ENCODE results near the gene PPP2R3A.

PPP2R3A gene

DNA sequence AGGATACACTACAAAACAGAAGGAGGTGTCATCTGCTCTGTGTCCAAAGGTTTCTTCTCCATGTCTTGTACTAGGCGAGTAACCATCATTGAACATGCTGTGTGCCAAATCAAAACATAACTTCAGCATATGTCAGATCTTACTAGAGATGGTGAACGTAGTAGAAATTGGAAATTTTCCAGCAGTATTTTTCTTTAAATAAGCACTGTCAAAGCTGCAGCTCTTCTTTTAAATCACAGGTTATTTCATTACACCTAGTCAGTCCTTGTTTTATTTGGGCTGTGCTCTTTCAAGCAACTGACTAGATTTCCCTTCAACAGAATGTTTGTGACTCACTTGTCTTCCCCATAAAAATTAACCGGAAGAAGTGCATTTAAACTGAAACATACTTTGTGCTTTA is 184.1 kb downstream of the PPP2R3A start:
- WGBS, result 74% methylated on average over 2 of the region's 3 CpGs
- H3K79me1 ChIP-seq (replicated peaks; ENCODE audit: low read length, poor library complexity, severe bottlenecking), result peaks cover 10% of the 10 kb centered on the region
- no peak overlapping the region for H2BK12ac ChIP-seq (ENCODE audit: low read length in 2 of 2)

DNA sequence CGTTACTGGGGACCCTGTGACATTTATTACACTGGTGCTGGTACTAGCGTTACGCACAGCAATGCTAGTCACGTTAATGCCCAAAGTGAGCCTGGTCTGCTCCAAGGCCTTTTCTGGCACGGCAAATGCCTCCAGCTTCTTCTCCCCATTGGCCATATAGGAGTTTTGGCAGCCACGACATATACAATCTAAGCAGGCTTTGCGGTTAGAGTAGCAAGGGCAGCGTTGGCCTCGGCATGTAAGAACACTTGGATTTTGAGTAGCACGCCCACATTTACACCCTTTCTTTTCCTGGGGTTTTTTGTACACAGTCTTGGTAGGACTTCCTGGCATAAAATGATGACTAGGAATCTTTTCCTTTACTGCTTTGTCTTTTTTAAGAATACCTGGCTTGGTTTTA is 185.7 kb downstream of the PPP2R3A start:
- H3K4ac ChIP-seq (ENCODE audit: low read depth in 1 of 2, low read length in 2 of 2), result no peak overlapping the region
- peaks cover 6% of the 10 kb centered on the region for H3K79me1 ChIP-seq (replicated peaks; ENCODE audit: low read length, poor library complexity, severe bottlenecking)
- H3K23ac ChIP-seq (ENCODE audit: low read length in 2 of 2), result no peak overlapping the region
- H2AK5ac ChIP-seq (ENCODE audit: low read length, severe bottlenecking), result no peak overlapping the region
- H2BK120ac ChIP-seq (ENCODE audit: low read depth, low read length), result no peak overlapping the region
- H3K4me3 ChIP-seq (ENCODE audit: insufficient read depth in 1 of 2, low read depth in 1 of 2, low read length in 2 of 2), result no peak overlapping the region
- no peak overlapping the region for H4K8ac ChIP-seq (ENCODE audit: low read length)
- DNase-seq, result no peak
- no peak overlapping the region for H2BK12ac ChIP-seq (ENCODE audit: low read length in 2 of 2)
- no peaks in the 10 kb centered on the region for H3K9me3 ChIP-seq (ENCODE audit: control insufficient read depth, low read length)
- no peak overlapping the region for H3K27ac ChIP-seq (ENCODE audit: low read length, poor library complexity, severe bottlenecking)
- no peak overlapping the region for H3K9ac ChIP-seq (ENCODE audit: low read length)
- WGBS, result 96% methylated on average over 9 of the region's 10 CpGs
- H2BK5ac ChIP-seq (ENCODE audit: low read depth, low read length, poor library complexity, severe bottlenecking), result no peak overlapping the region
- peaks cover 7 to 41% of the 10 kb centered on the region in 2 experiments for H3K36me3 ChIP-seq (ENCODE audit: control insufficient read depth in 1 of 2, insufficient read depth in 2 of 2, low read depth in 1 of 2, low read length in 2 of 2)
- H3K18ac ChIP-seq (ENCODE audit: low read depth in 1 of 2, low read length in 2 of 2), result no peak overlapping the region
- H2AFZ ChIP-seq (ENCODE audit: low read depth, low read length), result no peak overlapping the region
- peaks cover 6% of the 10 kb centered on the region for H3K4me1 ChIP-seq (ENCODE audit: control insufficient read depth, insufficient read depth, low read depth, low read length)
- H3K14ac ChIP-seq (ENCODE audit: low read length in 2 of 2), result no peak overlapping the region
- no peak overlapping the region for H2BK15ac ChIP-seq (ENCODE audit: low read depth, poor library complexity, severe bottlenecking)
- H3K27me3 ChIP-seq (ENCODE audit: control insufficient read depth in 1 of 2, insufficient read depth in 1 of 2, low read length in 2 of 2), result no peaks in the 10 kb centered on the region
- H3K4me2 ChIP-seq (ENCODE audit: low read length, poor library complexity, severe bottlenecking), result no peak overlapping the region
- H4K91ac ChIP-seq (ENCODE audit: low read length), result no peak overlapping the region

More for the DNA sequence above, 184.1 kb downstream of the PPP2R3A start:
- H3K36me3 ChIP-seq (ENCODE audit: control insufficient read depth in 1 of 2, insufficient read depth in 2 of 2, low read depth in 1 of 2, low read length in 2 of 2), result peaks cover 10 to 56% of the 10 kb centered on the region in 2 experiments
- no peak overlapping the region for H3K27ac ChIP-seq (ENCODE audit: low read length, poor library complexity, severe bottlenecking)
- peaks cover 6% of the 10 kb centered on the region for H3K4me1 ChIP-seq (ENCODE audit: control insufficient read depth, insufficient read depth, low read depth, low read length)
- no peak overlapping the region for H3K14ac ChIP-seq (ENCODE audit: low read length in 2 of 2)
- no peak overlapping the region for H2BK15ac ChIP-seq (ENCODE audit: low read depth, poor library complexity, severe bottlenecking)
- no peak overlapping the region for H4K91ac ChIP-seq (ENCODE audit: low read length)
- H3K27me3 ChIP-seq (ENCODE audit: control insufficient read depth in 1 of 2, insufficient read depth in 1 of 2, low read length in 2 of 2), result no peaks in the 10 kb centered on the region
- H3K4ac ChIP-seq (ENCODE audit: low read depth in 1 of 2, low read length in 2 of 2), result no peak overlapping the region
- H3K23ac ChIP-seq (ENCODE audit: low read length in 2 of 2), result no peak overlapping the region
- H3K9ac ChIP-seq (ENCODE audit: low read length), result no peak overlapping the region
- H3K4me2 ChIP-seq (ENCODE audit: low read length, poor library complexity, severe bottlenecking), result no peak overlapping the region
- no peak overlapping the region for H4K8ac ChIP-seq (ENCODE audit: low read length)
- H2AFZ ChIP-seq (ENCODE audit: low read depth, low read length), result no peak overlapping the region
- H2BK120ac ChIP-seq (ENCODE audit: low read depth, low read length), result no peak overlapping the region
- no peak overlapping the region for H3K4me3 ChIP-seq (ENCODE audit: insufficient read depth in 1 of 2, low read depth in 1 of 2, low read length in 2 of 2)
- DNase-seq, result peak; percentile 36
- no peaks in the 10 kb centered on the region for H3K9me3 ChIP-seq (ENCODE audit: control insufficient read depth, low read length)
- no peak overlapping the region for H3K18ac ChIP-seq (ENCODE audit: low read depth in 1 of 2, low read length in 2 of 2)
- H2BK5ac ChIP-seq (ENCODE audit: low read depth, low read length, poor library complexity, severe bottlenecking), result no peak overlapping the region
- H2AK5ac ChIP-seq (ENCODE audit: low read length, severe bottlenecking), result no peak overlapping the region

DNA sequence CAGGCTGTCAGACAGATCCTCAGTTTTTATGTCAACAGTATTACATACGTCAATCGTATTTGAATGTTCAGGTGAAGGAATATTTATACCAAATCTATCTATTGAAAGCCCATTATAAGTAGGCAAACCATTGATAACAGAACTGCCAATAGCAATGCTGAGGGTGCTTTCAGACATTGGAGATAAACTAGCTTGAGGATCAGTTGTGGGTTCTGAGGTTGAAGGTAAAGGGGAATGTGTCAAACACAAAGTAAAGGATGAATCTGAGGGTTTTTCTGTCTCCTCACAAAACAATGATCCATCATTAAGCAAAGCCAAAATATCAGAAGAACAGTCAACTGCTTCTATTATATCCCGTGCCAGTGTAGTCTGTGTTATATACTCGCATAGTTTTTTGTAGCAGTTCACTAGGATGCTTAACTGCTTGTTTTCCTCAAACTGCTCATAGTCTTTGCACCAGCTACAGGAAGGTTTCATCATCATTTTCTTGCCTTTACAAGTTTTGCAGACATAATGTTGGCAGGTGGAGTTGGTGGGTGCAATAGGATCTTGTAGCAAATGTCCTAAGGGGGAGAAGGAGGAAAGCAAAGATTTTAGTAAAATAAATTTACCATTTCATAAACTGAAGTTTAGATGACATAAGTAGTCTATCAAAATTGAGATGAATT is 186.8 kb downstream of the PPP2R3A start:
- Histone ChIP-seq H2AFZ (ENCODE audit: low read depth, low read length) (no peak overlapping the region), H2BK12ac (ENCODE audit: low read length in 2 of 2) (no peak overlapping the region), H3K4me3 (ENCODE audit: insufficient read depth in 1 of 2, low read depth in 1 of 2, low read length in 2 of 2) (no peak overlapping the region), H3K9me3 (ENCODE audit: control insufficient read depth, low read length) (no peaks in the 10 kb centered on the region), H3K9ac (ENCODE audit: low read length) (no peak overlapping the region), H3K4ac (ENCODE audit: low read depth in 1 of 2, low read length in 2 of 2) (no peak overlapping the region), H3K27me3 (ENCODE audit: control insufficient read depth in 1 of 2, insufficient read depth in 1 of 2, low read length in 2 of 2) (no peaks in the 10 kb centered on the region), H3K79me1 (replicated peaks; ENCODE audit: low read length, poor library complexity, severe bottlenecking) (peaks cover 4% of the 10 kb centered on the region), H3K18ac (ENCODE audit: low read depth in 1 of 2, low read length in 2 of 2) (no peak overlapping the region), H3K23ac (ENCODE audit: low read length in 2 of 2) (no peak overlapping the region), H3K4me2 (ENCODE audit: low read length, poor library complexity, severe bottlenecking) (no peak overlapping the region), H3K4me1 (ENCODE audit: control insufficient read depth, insufficient read depth, low read depth, low read length) (peaks cover 4% of the 10 kb centered on the region), H2AK5ac (ENCODE audit: low read length, severe bottlenecking) (no peak overlapping the region), H3K14ac (ENCODE audit: low read length in 2 of 2) (no peak overlapping the region), H3K27ac (ENCODE audit: low read length, poor library complexity, severe bottlenecking) (no peak overlapping the region), H2BK5ac (ENCODE audit: low read depth, low read length, poor library complexity, severe bottlenecking) (no peak overlapping the region), H2BK15ac (ENCODE audit: low read depth, poor library complexity, severe bottlenecking) (no peak overlapping the region), H4K91ac (ENCODE audit: low read length) (no peak overlapping the region), H4K8ac (ENCODE audit: low read length) (no peak overlapping the region), H2BK120ac (ENCODE audit: low read depth, low read length) (no peak overlapping the region), H3K36me3 (ENCODE audit: control insufficient read depth in 1 of 2, insufficient read depth in 2 of 2, low read depth in 1 of 2, low read length in 2 of 2) (peaks cover 4 to 36% of the 10 kb centered on the region in 2 experiments)
- WGBS, result 100% methylated on average over 2 of the region's 4 CpGs
- DNase-seq, result no peak

- Histone ChIP-seq H3K4me2 (ENCODE audit: low read length, poor library complexity, severe bottlenecking) (no peak overlapping the region), H3K4me1 (ENCODE audit: control insufficient read depth, insufficient read depth, low read depth, low read length) (peaks cover 4% of the 10 kb centered on the region), H3K14ac (ENCODE audit: low read length in 2 of 2) (no peak overlapping the region), H3K4me3 (ENCODE audit: insufficient read depth in 1 of 2, low read depth in 1 of 2, low read length in 2 of 2) (no peak overlapping the region), H3K27me3 (ENCODE audit: control insufficient read depth in 1 of 2, insufficient read depth in 1 of 2, low read length in 2 of 2) (no peaks in the 10 kb centered on the region), H2AFZ (ENCODE audit: low read depth, low read length) (no peak overlapping the region), H4K91ac (ENCODE audit: low read length) (no peak overlapping the region), H3K36me3 (ENCODE audit: control insufficient read depth in 1 of 2, insufficient read depth in 2 of 2, low read depth in 1 of 2, low read length in 2 of 2) (peaks cover 4 to 30% of the 10 kb centered on the region in 2 experiments), H2BK12ac (ENCODE audit: low read length in 2 of 2) (no peak overlapping the region), H3K4ac (ENCODE audit: low read depth in 1 of 2, low read length in 2 of 2) (no peak overlapping the region), H4K8ac (ENCODE audit: low read length) (no peak overlapping the region), H2BK15ac (ENCODE audit: low read depth, poor library complexity, severe bottlenecking) (no peak overlapping the region), H3K79me1 (replicated peaks; ENCODE audit: low read length, poor library complexity, severe bottlenecking) (peaks cover 4% of the 10 kb centered on the region), H3K18ac (ENCODE audit: low read depth in 1 of 2, low read length in 2 of 2) (no peak overlapping the region), H2BK120ac (ENCODE audit: low read depth, low read length) (no peak overlapping the region), H3K9me3 (ENCODE audit: control insufficient read depth, low read length) (no peaks in the 10 kb centered on the region), H3K23ac (ENCODE audit: low read length in 2 of 2) (no peak overlapping the region), H3K9ac (ENCODE audit: low read length) (no peak overlapping the region), H2BK5ac (ENCODE audit: low read depth, low read length, poor library complexity, severe bottlenecking) (no peak overlapping the region), H2AK5ac (ENCODE audit: low read length, severe bottlenecking) (no peak overlapping the region), H3K27ac (ENCODE audit: low read length, poor library complexity, severe bottlenecking) (no peak overlapping the region)
- 100% methylated on average over 3 of the region's 4 CpGs for WGBS
- no peak for DNase-seq
Measured at GRCh38 chr3:136152963-136153362, 187.4 kb downstream of the PPP2R3A start.

Data from mesenchymal stem cell (in vitro differentiated cells and primary cell).